Activated CD8-positive, alpha-beta memory T cell treated with anti-CD3 and anti-CD28 coated beads, Interleukin-2, amount 10 ng/mL, durations not matched to agents 7 days and 5 days (primary cell): ENCODE results near the gene SLC25A47. TPM values are rescaled to one million over a fixed set of nuclear protein-coding genes. Genes with fewer than 3 reads are reported as not detected.
A peak's percentile ranks its signal among the peaks of the same experiment; 100 is the strongest.
"Not testable (repeated sequence)": the region's sequence is repeated elsewhere in the genome, so short reads cannot be mapped to it uniquely, and the experiment has no call there.

Experiments
- ATAC-seq: fragments of 150-1000 bp; cut with Tn5 transposase; one replicate; pipeline ENCODE4 v1.10.0; 2021; ENCODE audit warnings: moderate library complexity
- CTCF ChIA-PET: fragments of 350-600 bp; sonication (Branson Sonifier 250); formaldehyde crosslinking; loops from one replicate; lab custom pipeline; 2021; ENCODE audit warnings: antibody characterized with exemption; lab: Charles Lee
- DNase-seq: peaks from one replicate; pipeline ENCODE4 v3.0.0-alpha.2; 2020
- H3K27ac Mint-ChIP-seq: one replicate; pipeline ENCODE4 v1.8.0; 2021; ENCODE audit warnings: mild to moderate bottlenecking, mixed read lengths
- H3K27me3 Mint-ChIP-seq: one replicate; pipeline ENCODE4 v1.8.0; 2021; ENCODE audit warnings: mixed read lengths
- H3K36me3 Mint-ChIP-seq: one replicate; pipeline ENCODE4 v1.8.0; 2021; ENCODE audit warnings: mild to moderate bottlenecking, mixed read lengths
- H3K4me1 Mint-ChIP-seq: one replicate; pipeline ENCODE4 v1.8.0; 2021; ENCODE audit warnings: mixed read lengths
- H3K4me3 Mint-ChIP-seq: one replicate; pipeline ENCODE4 v1.8.0; 2021; ENCODE audit warnings: mild to moderate bottlenecking, moderate library complexity, mixed read lengths
- H3K9me3 Mint-ChIP-seq: one replicate; pipeline ENCODE4 v1.8.0; 2022; ENCODE audit warnings: low read depth, mixed read lengths
- total RNA-seq, 2 experiments: library from RNA; stranded (reverse); gene quantifications; one replicate each; pipeline ENCODE4 v1.2.3, GENCODE V29; 2021

The SLC25A47 gene
- total RNA-seq, 2 experiments from 2014 or later, result not detected

- peak; percentile 93 for ATAC-seq
- peak overlapping the region; percentile 67 for H3K4me3 Mint-ChIP-seq
Measured at GRCh38 chr14:100285021-100285912, 37.9 kb upstream of the SLC25A47 start.

GRCh38 chr14:100285913-100286400 lies 37.2 kb upstream of the SLC25A47 start:
- H3K4me3 Mint-ChIP-seq, result peak overlapping the region; percentile 67
- peak overlapping the region; percentile 73 for H3K27ac Mint-ChIP-seq
- CTCF ChIA-PET, result interaction anchor here (0.6 to 6.0 kb wide), 32 partner anchors 11 to 360 kb away, joined by 3 to 52 read pairs (median 4); partner anchors contain the start of genes SLC25A29 and WDR25
- H3K36me3 Mint-ChIP-seq, result peaks cover 2% of the 10 kb centered on the region
- no peaks in the 10 kb centered on the region for H3K27me3 Mint-ChIP-seq
- ATAC-seq (no peak), DNase-seq (no peak)
- H3K4me1 Mint-ChIP-seq, result peaks cover 14% of the 10 kb centered on the region
- H3K9me3 Mint-ChIP-seq, result no peaks in the 10 kb centered on the region

More at GRCh38 chr14:100285021-100285912, 37.9 kb upstream of the SLC25A47 start:
- Mint-ChIP-seq H3K27ac (peak overlapping the region; percentile 61), H3K36me3 (peaks cover 7% of the 10 kb centered on the region), H3K4me1 (peaks cover 19% of the 10 kb centered on the region), H3K9me3 (no peaks in the 10 kb centered on the region), H3K27me3 (no peaks in the 10 kb centered on the region)
- CTCF ChIA-PET, result interaction anchor here (0.6 to 6.0 kb wide), 40 partner anchors 11 to 361 kb away, joined by 3 to 52 read pairs (median 4); partner anchors contain the start of genes SLC25A29 and WDR25
- peak; percentile 83 for DNase-seq

GRCh38 chr14:100286484-100287191 lies 36.5 kb upstream of the SLC25A47 start:
- H3K36me3 Mint-ChIP-seq, result peaks cover under 1% of the 10 kb centered on the region
- H3K9me3 Mint-ChIP-seq, result no peaks in the 10 kb centered on the region
- H3K27ac Mint-ChIP-seq, result no peak overlapping the region
- peaks cover 12% of the 10 kb centered on the region for H3K4me1 Mint-ChIP-seq
- DNase-seq (no peak), ATAC-seq (no peak)
- CTCF ChIA-PET, result interaction anchor here (0.8 to 6.0 kb wide), 23 partner anchors 8 to 359 kb away, joined by 3 to 52 read pairs (median 6); partner anchors contain the start of genes SLC25A29 and WDR25
- H3K4me3 Mint-ChIP-seq, result no peak overlapping the region
- no peaks in the 10 kb centered on the region for H3K27me3 Mint-ChIP-seq

- H3K27ac Mint-ChIP-seq, result no peak overlapping the region
- no peak for ATAC-seq
- H3K36me3 Mint-ChIP-seq, result no peaks in the 10 kb centered on the region
- H3K4me1 Mint-ChIP-seq, result peaks cover 11% of the 10 kb centered on the region
- CTCF ChIA-PET, result interaction anchor here (1.3 to 6.0 kb wide), 9 partner anchors 9 to 90 kb away, joined by 3 to 52 read pairs (median 13); partner anchors contain the start of genes SLC25A29 and WDR25
- no peaks in the 10 kb centered on the region for H3K9me3 Mint-ChIP-seq
- DNase-seq, result no peak
- H3K4me3 Mint-ChIP-seq, result no peak overlapping the region
- no peaks in the 10 kb centered on the region for H3K27me3 Mint-ChIP-seq
Measured at GRCh38 chr14:100287202-100287997, 35.7 kb upstream of the SLC25A47 start.

DNA sequence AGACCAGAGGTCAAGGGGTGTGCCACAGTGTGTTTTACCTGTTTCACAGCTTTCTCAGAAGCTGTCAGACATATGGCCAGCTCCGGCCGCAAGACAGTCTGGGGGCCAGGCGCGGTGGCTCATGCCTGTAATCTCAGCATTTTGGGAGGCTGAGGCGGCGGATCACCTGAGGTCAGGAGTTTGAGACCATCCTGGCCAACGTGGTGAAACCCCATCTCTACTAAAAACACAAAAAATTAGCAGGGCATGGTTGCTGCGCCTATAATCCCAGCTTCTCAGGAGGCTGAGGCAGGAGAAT lies 35.2 kb upstream of the SLC25A47 start:
- CTCF ChIA-PET, result interaction anchor here (1.0 to 1.6 kb wide), 5 partner anchors 10 to 95 kb away, joined by 3 to 6 read pairs (median 3); partner anchors contain the start of gene SLC25A29
- not testable (repeated sequence) for DNase-seq, H3K36me3 Mint-ChIP-seq, H3K27me3 Mint-ChIP-seq, H3K27ac Mint-ChIP-seq, H3K4me3 Mint-ChIP-seq, ATAC-seq, H3K9me3 Mint-ChIP-seq
- peaks cover 11% of the 10 kb centered on the region for H3K4me1 Mint-ChIP-seq

- no peak for DNase-seq
- CTCF ChIA-PET, result interaction anchor here (1.0 to 1.6 kb wide), 4 partner anchors 14 to 95 kb away, joined by 3 to 6 read pairs (median 3); partner anchors contain the start of gene SLC25A29
- Mint-ChIP-seq H3K4me3 (no peak overlapping the region), H3K27ac (no peak overlapping the region), H3K9me3 (no peaks in the 10 kb centered on the region), H3K36me3 (no peaks in the 10 kb centered on the region), H3K4me1 (peaks cover 11% of the 10 kb centered on the region), H3K27me3 (no peaks in the 10 kb centered on the region)
- no peak for ATAC-seq
Measured at GRCh38 chr14:100288382-100289185, 34.6 kb upstream of the SLC25A47 start.

DNA sequence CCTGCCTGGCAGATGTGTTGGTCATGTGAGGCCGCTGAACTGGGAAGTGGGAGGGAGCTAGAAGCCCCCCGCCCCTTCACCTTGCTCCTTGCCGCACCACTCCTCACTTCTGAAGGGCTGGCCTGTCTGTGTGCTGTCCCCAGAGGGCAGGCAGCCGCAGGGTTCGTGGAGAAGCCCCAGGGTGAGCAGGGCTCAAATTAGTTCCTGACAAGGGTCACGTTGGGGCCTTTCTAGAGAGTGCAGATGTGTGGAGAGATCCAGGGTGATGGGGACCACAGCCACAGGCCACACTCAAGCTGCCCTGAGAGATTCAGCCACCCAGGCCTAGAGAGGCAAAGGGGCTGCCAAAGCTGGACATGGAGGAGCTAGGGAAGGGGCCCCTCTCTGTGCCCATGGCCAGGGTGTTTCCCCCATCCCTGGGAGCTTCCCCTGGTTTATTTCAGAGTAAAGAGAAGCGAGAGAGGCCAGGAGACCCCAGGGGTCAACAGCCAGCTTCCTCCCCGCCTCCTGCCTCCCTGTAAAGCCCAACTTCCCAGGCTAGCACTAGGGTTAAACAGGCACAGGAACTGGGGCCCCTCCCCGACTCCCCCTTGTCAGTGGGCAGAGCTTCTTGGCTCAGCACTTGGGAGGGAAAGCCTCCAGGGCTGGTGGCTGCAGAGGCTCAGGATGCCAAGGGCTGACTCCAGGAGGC lies 33.1 kb upstream of the SLC25A47 start:
- no peak for ATAC-seq
- DNase-seq, result no peak
- no peaks in the 10 kb centered on the region for H3K9me3 Mint-ChIP-seq
- H3K4me1 Mint-ChIP-seq, result peaks cover 4% of the 10 kb centered on the region
- no peak overlapping the region for H3K4me3 Mint-ChIP-seq
- CTCF ChIA-PET, result interaction anchor here (1.1 to 1.5 kb wide), 3 partner anchors 13 to 88 kb away, joined by 3 to 6 read pairs (median 3); no protein-coding TSS in a partner anchor
- no peak overlapping the region for H3K27ac Mint-ChIP-seq
- H3K27me3 Mint-ChIP-seq, result no peaks in the 10 kb centered on the region
- H3K36me3 Mint-ChIP-seq, result no peaks in the 10 kb centered on the region

DNA sequence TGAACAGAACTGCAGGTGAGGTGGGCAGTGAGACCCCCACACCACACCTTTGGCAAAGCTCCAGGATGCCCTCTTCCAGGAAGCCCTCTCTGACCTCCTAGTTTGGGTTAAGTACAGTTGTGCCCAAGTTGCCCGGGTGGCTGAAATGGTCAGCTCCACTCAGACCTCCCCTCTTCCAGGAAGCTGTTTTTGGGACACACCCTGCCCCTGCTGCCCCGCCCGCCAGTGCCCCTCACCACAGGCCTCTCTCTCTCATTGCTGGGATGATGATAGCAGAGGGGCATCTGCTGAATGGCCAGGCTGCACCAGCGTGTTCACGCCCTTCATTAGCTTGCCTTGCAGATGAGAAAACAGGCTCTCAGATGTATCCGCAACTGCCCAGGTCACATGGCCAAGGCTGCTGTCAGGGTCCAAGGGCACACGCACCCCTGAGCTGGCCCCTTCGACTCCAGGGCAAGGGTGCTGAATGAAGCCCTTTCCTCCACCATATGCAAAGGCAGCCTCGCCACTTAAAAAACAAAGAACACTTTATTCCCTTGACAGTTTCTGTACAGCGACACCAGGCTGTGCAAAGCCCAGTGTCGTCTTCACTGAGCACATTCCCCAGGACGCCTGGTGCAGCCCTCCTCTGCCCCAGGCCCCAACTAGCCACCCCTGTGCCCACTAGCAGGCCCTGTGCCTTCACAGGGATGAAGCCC lies 32.4 kb upstream of the SLC25A47 start:
- H3K4me1 Mint-ChIP-seq, result peaks cover 4% of the 10 kb centered on the region
- DNase-seq (no peak), ATAC-seq (no peak)
- no peaks in the 10 kb centered on the region for H3K36me3 Mint-ChIP-seq
- H3K27me3 Mint-ChIP-seq, result no peaks in the 10 kb centered on the region
- no peak overlapping the region for H3K27ac Mint-ChIP-seq
- no peaks in the 10 kb centered on the region for H3K9me3 Mint-ChIP-seq
- no peak overlapping the region for H3K4me3 Mint-ChIP-seq
- CTCF ChIA-PET, result interaction anchor here (1.1 to 1.5 kb wide), 3 partner anchors 12 to 87 kb away, joined by 3 to 6 read pairs (median 3); no protein-coding TSS in a partner anchor

DNA sequence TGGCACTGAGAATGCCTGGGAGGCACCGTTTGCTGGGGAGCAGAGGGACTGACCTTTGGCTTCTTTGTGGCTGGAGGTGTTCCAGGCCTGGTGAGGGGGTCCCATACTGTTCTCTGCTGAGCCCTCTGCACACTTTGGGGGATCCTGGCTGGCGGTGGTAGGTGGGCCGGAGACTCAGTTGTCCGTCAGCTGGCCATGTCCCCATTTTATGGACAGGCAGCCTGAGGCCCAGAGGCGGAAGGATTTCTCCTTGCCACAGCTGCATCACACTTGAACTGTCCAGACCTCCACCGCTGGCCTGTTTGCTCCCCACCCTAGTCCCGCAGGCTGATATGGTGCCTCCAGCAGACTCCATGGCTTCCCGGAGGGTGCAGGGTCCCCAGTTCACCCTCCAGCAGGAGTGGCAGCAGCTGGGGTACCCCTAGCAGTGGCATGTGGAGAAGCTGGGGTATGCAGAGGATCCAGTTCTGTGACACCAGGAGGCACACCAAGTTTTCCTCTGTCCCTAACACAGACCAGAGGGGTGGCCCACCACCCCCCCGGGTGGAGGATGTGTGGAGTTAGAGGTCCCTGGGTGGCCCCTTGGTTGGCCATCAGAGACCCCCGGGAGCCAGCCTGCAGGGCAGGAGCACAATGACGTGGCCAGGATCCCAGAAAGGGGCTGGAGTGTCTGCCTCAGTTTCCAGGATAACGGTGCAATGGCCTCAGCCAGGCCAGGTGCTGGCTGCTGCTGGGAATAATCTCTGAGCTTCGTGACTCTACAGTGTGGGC lies 31.6 kb upstream of the SLC25A47 start:
- CTCF ChIA-PET, result interaction anchor here (1.5 kb wide), 1 partner anchor 86 kb away, joined by 6 read pairs; no protein-coding TSS in a partner anchor
- no peaks in the 10 kb centered on the region for H3K4me1 Mint-ChIP-seq
- no peak for ATAC-seq
- no peak for DNase-seq
- H3K27me3 Mint-ChIP-seq, result no peaks in the 10 kb centered on the region
- no peak overlapping the region for H3K27ac Mint-ChIP-seq
- H3K4me3 Mint-ChIP-seq, result no peak overlapping the region
- no peaks in the 10 kb centered on the region for H3K36me3 Mint-ChIP-seq
- H3K9me3 Mint-ChIP-seq, result no peaks in the 10 kb centered on the region

DNA sequence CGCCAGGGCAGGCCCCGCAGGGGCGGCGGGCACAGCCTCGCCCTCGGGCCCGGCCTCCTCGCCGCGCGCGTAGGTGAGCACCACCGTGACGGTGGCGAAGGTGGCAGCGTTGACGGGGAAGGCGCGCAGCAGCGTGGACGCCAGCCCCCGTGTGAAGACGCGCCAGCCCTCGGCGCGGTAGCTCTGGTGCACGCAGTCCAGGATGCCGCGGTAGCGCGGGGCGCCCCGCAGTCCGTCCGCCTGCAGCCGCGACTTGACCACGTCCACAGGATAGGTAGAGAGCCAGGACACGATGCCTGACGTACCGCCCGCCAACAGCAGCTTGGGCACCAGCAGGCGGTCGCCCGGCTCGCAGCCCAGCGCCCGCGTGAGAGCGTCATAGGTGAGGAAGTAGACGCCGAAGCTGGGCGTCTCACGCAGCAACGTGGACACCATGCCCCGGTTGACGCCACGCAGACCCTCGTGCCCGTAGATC lies 30.8 kb upstream of the SLC25A47 start:
- no peak for ATAC-seq
- H3K36me3 Mint-ChIP-seq, result no peaks in the 10 kb centered on the region
- no peak overlapping the region for H3K27ac Mint-ChIP-seq
- CTCF ChIA-PET, result no interaction called here
- H3K4me3 Mint-ChIP-seq, result no peak overlapping the region
- no peaks in the 10 kb centered on the region for H3K4me1 Mint-ChIP-seq
- H3K9me3 Mint-ChIP-seq, result no peaks in the 10 kb centered on the region
- no peak for DNase-seq
- H3K27me3 Mint-ChIP-seq, result no peaks in the 10 kb centered on the region
